Activated CD4-positive, alpha-beta memory T cell treated with anti-CD3 and anti-CD28 coated beads, Interleukin-2, amount 10 ng/mL, durations not matched to agents 7 days and 5 days (primary cell): ENCODE results near the gene NSG2. TPM values are rescaled to one million over a fixed set of nuclear protein-coding genes. Genes with fewer than 3 reads are reported as not detected.
"Not testable (repeated sequence)": the region's sequence is repeated elsewhere in the genome, so short reads cannot be mapped to it uniquely, and the experiment has no call there.

Experiments
- CTCF ChIA-PET: fragments of 350-600 bp; sonication (Branson Sonifier 250); formaldehyde crosslinking; loops from one replicate; lab custom pipeline; 2021; ENCODE audit warnings: antibody characterized with exemption, inconsistent platforms; lab: Charles Lee
- POLR2A ChIA-PET: fragments of 350-600 bp; sonication (Branson Sonifier 250); formaldehyde crosslinking; loops from one replicate; lab custom pipeline; 2021; ENCODE audit warnings: antibody characterized with exemption; lab: Charles Lee
- DNase-seq: peaks from one replicate; pipeline ENCODE4 v3.0.0-alpha.2; 2020
- H3K27ac Mint-ChIP-seq: one replicate; pipeline ENCODE4 v1.8.0; 2021; ENCODE audit warnings: mild to moderate bottlenecking, mixed read lengths
- H3K27me3 Mint-ChIP-seq: one replicate; pipeline ENCODE4 v1.8.0; 2021; ENCODE audit warnings: mixed read lengths
- H3K36me3 Mint-ChIP-seq: one replicate; pipeline ENCODE4 v1.8.0; 2021; ENCODE audit warnings: low read depth, mixed read lengths
- H3K4me1 Mint-ChIP-seq: one replicate; pipeline ENCODE4 v1.8.0; 2021; ENCODE audit warnings: mixed read lengths
- H3K4me3 Mint-ChIP-seq: one replicate; pipeline ENCODE4 v1.8.0; 2021; ENCODE audit warnings: mild to moderate bottlenecking, mixed read lengths
- H3K9me3 Mint-ChIP-seq: one replicate; pipeline ENCODE4 v1.8.0; 2021; ENCODE audit warnings: mixed read lengths
- total RNA-seq, 2 experiments: library from RNA; stranded (reverse); gene quantifications; one replicate each; pipeline ENCODE4 v1.2.3, GENCODE V29; 2021

NSG2 gene
- total RNA-seq, 2 experiments from 2014 or later = not detected

- no peak for DNase-seq
- no peaks in the 10 kb centered on the region for H3K36me3 Mint-ChIP-seq
- H3K4me1 Mint-ChIP-seq = no peaks in the 10 kb centered on the region
- POLR2A ChIA-PET = no interaction called here
- CTCF ChIA-PET = no interaction called here
- no peak overlapping the region for H3K27ac Mint-ChIP-seq
- no peaks in the 10 kb centered on the region for H3K27me3 Mint-ChIP-seq
- H3K9me3 Mint-ChIP-seq = no peaks in the 10 kb centered on the region
- no peak overlapping the region for H3K4me3 Mint-ChIP-seq
These were observed 51.1 kb downstream of the NSG2 start for GRCh38 chr5:174096619-174097018.

- Mint-ChIP-seq H3K27me3 (no peaks in the 10 kb centered on the region), H3K27ac (no peak overlapping the region), H3K4me3 (no peak overlapping the region), H3K9me3 (no peaks in the 10 kb centered on the region), H3K36me3 (no peaks in the 10 kb centered on the region), H3K4me1 (no peaks in the 10 kb centered on the region)
- POLR2A ChIA-PET = no interaction called here
- no peak for DNase-seq
- CTCF ChIA-PET = no interaction called here
These were observed 52.1 kb downstream of the NSG2 start for GRCh38 chr5:174097486-174098185.

DNA sequence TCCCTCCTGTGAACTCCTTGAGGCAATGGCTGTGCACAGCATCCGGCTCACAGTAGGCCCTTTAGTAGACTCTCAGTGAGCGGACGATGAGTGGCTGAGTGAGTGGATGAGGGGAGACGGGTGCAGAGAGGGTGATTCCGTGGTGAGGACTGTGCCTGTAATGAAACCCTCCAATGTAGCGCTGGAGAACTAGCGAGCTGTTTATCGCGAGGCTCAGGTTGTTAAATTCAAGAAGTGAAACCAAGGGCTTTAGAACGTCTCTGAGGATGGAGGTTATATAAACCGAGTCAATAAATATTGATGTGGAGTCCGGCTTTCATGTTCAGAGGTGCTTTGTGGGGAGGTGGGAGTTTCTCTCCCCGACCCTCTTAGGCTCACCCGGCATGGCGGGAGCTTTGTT is 53.2 kb downstream of the NSG2 start:
- no peak overlapping the region for H3K4me3 Mint-ChIP-seq
- H3K36me3 Mint-ChIP-seq = no peaks in the 10 kb centered on the region
- DNase-seq = no peak
- no peaks in the 10 kb centered on the region for H3K9me3 Mint-ChIP-seq
- no peak overlapping the region for H3K27ac Mint-ChIP-seq
- no peaks in the 10 kb centered on the region for H3K27me3 Mint-ChIP-seq
- no peaks in the 10 kb centered on the region for H3K4me1 Mint-ChIP-seq
- ChIA-PET CTCF (no interaction called here), POLR2A (no interaction called here)

DNA sequence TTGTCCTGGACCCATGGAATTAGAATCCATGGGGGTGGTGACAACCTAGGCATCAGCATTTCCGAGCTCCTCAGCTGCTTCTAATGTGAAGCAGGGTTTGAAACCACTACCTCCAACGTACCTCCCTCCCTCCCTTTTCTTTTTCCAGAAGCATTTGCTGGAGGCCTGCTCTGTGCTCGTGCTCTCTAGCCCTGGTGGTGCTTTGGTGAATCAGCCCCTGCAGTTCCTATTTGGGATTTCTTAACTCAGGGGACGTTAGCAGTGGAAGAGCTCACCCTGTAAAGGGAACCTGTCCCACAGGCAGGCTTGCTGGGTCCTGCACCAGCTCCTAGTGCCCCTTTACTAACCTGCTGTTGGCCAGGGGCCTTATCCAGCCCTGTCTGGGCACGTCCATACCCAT is 55.0 kb downstream of the NSG2 start:
- DNase-seq = no peak
- Mint-ChIP-seq H3K9me3 (no peaks in the 10 kb centered on the region), H3K4me1 (no peaks in the 10 kb centered on the region), H3K4me3 (no peak overlapping the region), H3K27ac (no peak overlapping the region), H3K36me3 (no peaks in the 10 kb centered on the region), H3K27me3 (no peaks in the 10 kb centered on the region)
- ChIA-PET CTCF (no interaction called here), POLR2A (no interaction called here)

GRCh38 chr5:174101195-174101730 is 55.8 kb downstream of the NSG2 start:
- Mint-ChIP-seq H3K4me1 (no peaks in the 10 kb centered on the region), H3K36me3 (no peaks in the 10 kb centered on the region), H3K27me3 (no peaks in the 10 kb centered on the region), H3K27ac (no peak overlapping the region), H3K4me3 (no peak overlapping the region), H3K9me3 (no peaks in the 10 kb centered on the region)
- DNase-seq = no peak
- POLR2A ChIA-PET = no interaction called here
- CTCF ChIA-PET = no interaction called here

DNA sequence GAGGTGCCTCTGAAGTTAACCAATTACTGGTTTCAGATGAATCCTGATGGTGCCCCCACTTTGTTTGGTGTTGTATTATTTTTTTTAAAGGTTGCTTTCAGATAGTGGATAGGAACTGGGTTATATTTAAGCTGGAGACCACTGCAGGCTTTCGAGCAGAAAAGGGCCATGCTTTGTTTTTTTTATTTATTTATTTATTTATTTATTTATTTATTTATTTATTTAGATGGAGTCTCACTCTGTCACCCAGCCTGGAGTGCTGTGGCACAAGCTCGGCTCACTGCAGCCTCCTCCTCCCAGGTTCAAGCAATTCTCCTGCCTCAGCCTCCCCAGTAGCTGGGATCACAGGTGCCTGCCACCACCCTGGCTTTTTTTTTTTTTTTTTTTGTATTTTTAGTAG is 57.1 kb downstream of the NSG2 start:
- H3K36me3 Mint-ChIP-seq, POLR2A ChIA-PET, H3K27me3 Mint-ChIP-seq, H3K4me3 Mint-ChIP-seq, H3K27ac Mint-ChIP-seq, H3K9me3 Mint-ChIP-seq, CTCF ChIA-PET, H3K4me1 Mint-ChIP-seq, DNase-seq: not testable (repeated sequence)

GRCh38 chr5:174106997-174107655 is 61.6 kb downstream of the NSG2 start:
- Mint-ChIP-seq H3K9me3 (no peaks in the 10 kb centered on the region), H3K27ac (no peak overlapping the region), H3K4me1 (no peaks in the 10 kb centered on the region), H3K27me3 (no peaks in the 10 kb centered on the region), H3K36me3 (no peaks in the 10 kb centered on the region), H3K4me3 (no peak overlapping the region)
- DNase-seq = no peak
- CTCF ChIA-PET = no interaction called here
- POLR2A ChIA-PET = no interaction called here

DNA sequence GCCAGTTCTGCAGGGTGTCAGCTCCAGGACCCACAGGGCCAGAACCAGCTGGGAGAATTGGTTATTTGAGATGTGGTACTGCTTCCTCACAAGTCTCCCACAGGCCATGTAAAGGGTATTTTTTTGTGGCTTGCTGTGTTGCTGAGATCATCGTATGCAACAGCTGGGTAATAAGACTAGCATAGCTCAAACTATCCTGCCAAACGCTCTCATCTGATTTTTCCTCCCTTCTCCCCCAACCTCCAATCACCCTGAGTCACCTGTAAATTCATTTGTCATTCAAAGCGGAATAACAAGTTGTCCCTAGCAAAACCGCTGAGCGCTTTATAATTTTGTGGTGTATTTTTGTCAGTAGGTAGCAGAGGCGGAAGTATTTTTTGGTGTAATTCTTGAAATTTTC is 63.2 kb downstream of the NSG2 start:
- Mint-ChIP-seq H3K36me3 (no peaks in the 10 kb centered on the region), H3K4me1 (no peaks in the 10 kb centered on the region), H3K27ac (no peak overlapping the region), H3K27me3 (no peaks in the 10 kb centered on the region), H3K4me3 (no peak overlapping the region), H3K9me3 (no peaks in the 10 kb centered on the region)
- ChIA-PET CTCF (no interaction called here), POLR2A (no interaction called here)
- no peak for DNase-seq

- Mint-ChIP-seq H3K4me1 (no peaks in the 10 kb centered on the region), H3K27ac (no peak overlapping the region), H3K4me3 (no peak overlapping the region), H3K9me3 (no peaks in the 10 kb centered on the region), H3K27me3 (no peaks in the 10 kb centered on the region), H3K36me3 (no peaks in the 10 kb centered on the region)
- CTCF ChIA-PET = no interaction called here
- POLR2A ChIA-PET = no interaction called here
- no peak for DNase-seq
These were observed 64.3 kb downstream of the NSG2 start for GRCh38 chr5:174109698-174110260.

DNA sequence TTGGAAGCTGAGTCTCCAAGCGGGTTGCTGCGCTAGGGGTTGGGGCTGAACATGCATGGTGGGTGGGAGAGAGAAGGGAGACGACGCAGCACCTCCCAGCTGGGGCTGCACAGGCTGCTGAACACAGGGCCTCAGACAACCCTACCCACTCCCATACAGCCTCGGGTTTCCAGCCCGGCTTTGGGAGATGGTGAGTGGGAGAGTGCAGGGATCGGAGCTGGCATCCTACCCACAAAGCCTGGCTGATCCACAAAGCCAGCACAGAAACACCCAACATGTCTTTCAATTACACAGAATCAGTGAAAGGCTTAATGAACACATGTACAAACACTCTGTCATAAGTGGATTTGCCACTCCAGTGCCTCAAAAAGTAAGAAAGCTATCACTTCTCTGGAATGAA is 64.8 kb downstream of the NSG2 start:
- Mint-ChIP-seq H3K9me3 (no peaks in the 10 kb centered on the region), H3K4me3 (no peak overlapping the region), H3K4me1 (no peaks in the 10 kb centered on the region), H3K36me3 (no peaks in the 10 kb centered on the region), H3K27ac (no peak overlapping the region), H3K27me3 (no peaks in the 10 kb centered on the region)
- no peak for DNase-seq
- POLR2A ChIA-PET = no interaction called here
- CTCF ChIA-PET = no interaction called here

- no peak for DNase-seq
- POLR2A ChIA-PET = no interaction called here
- Mint-ChIP-seq H3K4me1 (no peaks in the 10 kb centered on the region), H3K27me3 (no peaks in the 10 kb centered on the region), H3K36me3 (no peaks in the 10 kb centered on the region), H3K4me3 (no peak overlapping the region), H3K27ac (no peak overlapping the region), H3K9me3 (no peaks in the 10 kb centered on the region)
- CTCF ChIA-PET = no interaction called here
These were observed 65.9 kb downstream of the NSG2 start for GRCh38 chr5:174111287-174111973.

DNA sequence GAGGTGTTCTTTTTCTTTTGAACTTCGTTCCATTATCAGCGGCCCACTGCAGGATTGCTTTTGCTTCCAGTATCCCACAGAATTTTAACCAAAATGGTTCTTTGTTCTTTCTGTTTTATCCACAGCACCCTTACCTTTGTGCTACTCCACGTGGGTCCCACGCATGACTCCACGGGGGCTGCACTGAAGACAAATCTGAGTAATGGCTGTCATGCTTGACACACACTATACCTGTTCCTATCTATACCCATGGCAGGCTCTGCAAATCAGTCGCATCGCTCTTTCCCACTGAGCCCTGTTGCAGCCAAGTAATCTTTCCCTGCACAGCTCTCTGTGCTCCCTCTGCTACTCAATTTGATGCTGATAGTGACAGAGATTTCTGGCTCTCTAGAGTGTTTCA is 69.7 kb downstream of the NSG2 start:
- CTCF ChIA-PET = no interaction called here
- POLR2A ChIA-PET = no interaction called here
- H3K27me3 Mint-ChIP-seq = no peaks in the 10 kb centered on the region
- H3K4me3 Mint-ChIP-seq = no peak overlapping the region
- H3K36me3 Mint-ChIP-seq = no peaks in the 10 kb centered on the region
- H3K4me1 Mint-ChIP-seq = no peaks in the 10 kb centered on the region
- no peak overlapping the region for H3K27ac Mint-ChIP-seq
- no peaks in the 10 kb centered on the region for H3K9me3 Mint-ChIP-seq
- DNase-seq = no peak

- H3K4me3 Mint-ChIP-seq = no peak overlapping the region
- H3K9me3 Mint-ChIP-seq = no peaks in the 10 kb centered on the region
- no peaks in the 10 kb centered on the region for H3K36me3 Mint-ChIP-seq
- CTCF ChIA-PET = no interaction called here
- no peak for DNase-seq
- no peaks in the 10 kb centered on the region for H3K27me3 Mint-ChIP-seq
- H3K4me1 Mint-ChIP-seq = no peaks in the 10 kb centered on the region
- POLR2A ChIA-PET = no interaction called here
- H3K27ac Mint-ChIP-seq = no peak overlapping the region
These were observed 73.4 kb downstream of the NSG2 start for GRCh38 chr5:174118823-174119467.
